Aortic smooth muscle cell (primary cell): Measurements from ENCODE around the gene RRM1. TPM values are rescaled to one million over a fixed set of nuclear protein-coding genes. Genes with fewer than 3 reads are reported as not detected.

Source experiments
- total RNA-seq: library from RNA; depleted of rRNA; stranded (reverse); fragments of >200 nt; gene quantifications from 2 replicates; pipeline ENCODE4 v1.2.3, GENCODE V29; 2014

The RRM1 gene
- total RNA-seq: 98.8 and 116 TPM in 2 replicates

GRCh38 chr11:4094348-4095291 is at the start of gene RRM1:
Gene RRM1 (plus strand): TSS chr11:4094799. CDS start chr11:4095013, 214 bp downstream.

Other genes starting within 250 kb of the RRM1 start
- gene STIM1, start 239.1 kb upstream of the RRM1 start, total RNA-seq: 51.0 TPM in 2 replicates